ENCODE measurements around the gene B4GALNT3.

Gene B4GALNT3

DNA sequence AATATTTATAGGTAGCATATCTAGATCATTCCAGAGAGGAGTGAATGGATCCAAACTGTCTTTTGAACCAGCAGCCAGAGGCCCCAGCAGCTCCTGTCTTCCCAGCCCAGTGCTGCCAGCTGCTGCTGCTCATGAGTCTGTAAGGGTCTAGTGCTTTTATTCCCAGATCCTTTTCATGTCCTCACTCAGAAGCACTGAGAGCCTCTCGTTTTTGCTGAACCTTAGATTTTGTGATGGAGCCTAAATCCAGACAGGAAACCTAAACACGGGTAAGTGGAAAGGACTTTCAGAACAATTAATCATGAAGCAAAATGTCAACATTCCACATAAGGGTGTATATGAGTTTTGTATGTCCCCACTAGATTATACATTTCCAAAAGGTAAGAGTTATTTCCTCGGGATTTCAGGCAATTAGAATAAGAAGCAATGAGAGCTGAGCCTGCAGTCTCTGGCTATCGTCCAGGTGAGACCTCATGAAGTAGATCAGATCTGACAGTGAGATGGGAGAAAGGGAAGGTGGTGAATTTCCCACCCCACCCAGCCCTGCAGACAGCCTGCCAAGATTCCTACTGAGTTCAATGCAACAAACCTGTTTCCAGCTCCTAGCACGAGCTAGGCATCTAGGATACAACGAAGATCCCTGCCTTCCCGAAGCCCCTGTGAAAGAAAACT is 119.1 kb downstream of the B4GALNT3 start:
- no peak for DNase-seq

DNA sequence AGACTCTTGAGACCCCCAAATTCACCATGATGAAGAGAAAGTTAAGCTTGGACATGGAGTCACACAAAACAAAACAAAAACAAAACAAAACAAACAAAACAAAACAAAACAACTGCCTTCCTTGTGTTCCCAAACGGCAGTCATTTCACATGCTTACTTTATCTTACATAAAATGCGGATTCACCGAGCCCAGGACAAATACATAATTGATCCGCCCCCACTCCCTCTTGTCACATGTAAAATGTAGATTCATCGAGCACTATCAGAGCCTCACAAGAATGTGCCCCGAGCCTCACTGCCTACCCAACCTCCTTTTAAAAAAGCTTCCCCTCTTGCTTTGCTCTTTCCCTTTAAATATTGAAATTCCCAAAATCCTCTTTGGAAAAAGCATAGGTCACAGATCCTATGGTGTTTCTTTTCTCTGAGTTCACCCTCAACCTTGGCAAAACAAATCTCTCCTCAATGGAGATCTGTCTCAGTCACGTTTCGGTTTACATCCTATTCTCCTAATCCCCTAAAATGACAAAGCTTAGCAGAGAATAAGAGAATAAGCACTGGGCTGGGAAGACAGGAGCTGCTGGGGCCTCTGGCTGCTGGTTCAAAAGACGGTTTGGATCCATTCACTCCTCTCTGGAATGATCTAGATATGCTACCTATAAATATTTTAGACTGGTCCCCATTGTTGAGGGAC is 119.8 kb downstream of the B4GALNT3 start:
- DNase-seq = no peak

DNA sequence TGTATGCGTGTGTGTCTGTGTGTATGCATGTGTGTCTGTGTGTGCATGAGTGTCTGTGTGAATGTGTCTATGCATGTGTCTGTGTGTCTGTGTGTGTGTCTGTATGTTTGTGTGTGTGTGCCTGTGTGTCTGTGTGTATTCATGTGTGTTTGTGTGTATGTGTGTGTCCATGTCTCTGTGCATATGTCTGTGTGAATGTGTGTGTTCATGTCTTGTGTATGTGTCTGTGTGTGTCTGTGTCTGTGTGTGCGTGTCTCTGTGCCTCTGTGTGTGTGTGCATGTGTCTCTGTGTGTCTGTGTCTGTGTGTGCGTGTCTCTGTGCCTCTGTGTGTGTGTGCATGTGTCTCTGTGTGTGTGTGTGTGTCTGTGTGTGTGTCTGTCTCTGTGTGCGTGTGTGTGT is 121.1 kb downstream of the B4GALNT3 start:
- DNase-seq = no peak

DNA sequence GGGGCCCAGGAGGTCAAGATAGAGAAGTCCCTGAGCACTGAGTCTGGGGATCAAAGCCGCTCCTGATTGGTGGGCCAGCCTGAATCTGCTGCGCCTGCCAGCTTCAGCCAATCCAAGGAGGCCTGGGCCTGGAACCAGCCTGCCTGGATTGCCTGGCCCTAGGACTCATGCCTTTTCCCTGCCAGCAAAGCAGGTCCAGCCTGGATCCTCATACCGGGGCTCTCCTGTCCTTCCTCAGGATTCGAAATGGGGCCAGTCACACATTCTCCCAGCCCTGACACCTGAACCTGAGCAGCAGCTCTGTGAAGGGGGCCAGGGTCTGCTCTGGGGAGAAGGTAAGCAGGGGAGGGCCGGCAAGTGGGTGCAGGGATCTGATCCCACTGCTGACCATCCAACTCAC is 121.6 kb downstream of the B4GALNT3 start:
- no peak for DNase-seq

DNA sequence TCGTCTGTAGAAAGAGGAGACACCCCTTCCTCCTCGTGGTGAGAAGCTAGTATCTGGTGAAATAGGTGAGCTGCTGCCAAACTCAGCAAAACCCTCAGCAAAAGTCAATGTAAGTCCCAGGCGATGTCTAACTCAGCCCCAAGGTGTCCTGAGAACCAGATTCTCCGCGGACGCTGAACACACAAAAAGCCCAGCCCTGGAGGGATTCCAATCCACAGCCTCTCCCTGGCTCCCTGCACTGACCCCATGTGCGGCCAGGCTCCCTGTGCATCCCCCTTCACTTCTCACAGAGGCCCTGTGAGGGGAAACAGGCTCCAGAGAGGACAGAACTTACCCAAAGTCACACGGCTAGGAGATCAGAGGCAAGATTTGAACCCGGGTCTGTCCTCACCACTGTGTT is 122.0 kb downstream of the B4GALNT3 start:
- DNase-seq = no peak

DNA sequence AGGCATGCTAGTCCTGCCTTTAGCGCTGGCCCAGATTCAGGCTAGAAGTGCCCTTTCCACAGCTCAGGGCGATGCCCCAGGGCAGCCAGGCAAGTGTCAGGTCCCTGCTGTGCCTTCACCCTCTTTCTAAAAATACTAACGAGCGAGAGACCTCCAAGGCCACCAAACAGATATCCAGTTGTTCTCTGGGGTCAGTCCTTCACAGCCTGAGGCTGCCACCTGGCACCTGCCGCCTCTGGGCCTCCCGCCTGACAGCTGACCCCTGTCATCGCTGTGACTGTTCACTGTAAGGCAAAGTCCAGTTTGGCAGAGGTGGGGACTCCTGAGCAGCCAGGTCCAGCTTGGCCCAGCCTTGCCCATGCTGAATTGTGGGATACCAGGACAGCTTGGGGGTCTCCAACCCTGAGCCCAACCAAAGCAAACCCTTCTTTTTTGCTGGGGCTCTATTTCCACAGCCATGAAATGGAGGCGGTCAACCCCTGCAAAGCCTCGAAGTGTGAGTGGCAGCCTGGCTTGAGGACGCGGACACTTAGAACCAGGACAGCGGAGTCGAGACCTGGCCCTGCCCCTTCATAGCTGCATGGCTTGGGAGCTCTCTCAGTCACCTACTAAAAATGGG is 123.6 kb downstream of the B4GALNT3 start:
- no peak for DNase-seq

DNA sequence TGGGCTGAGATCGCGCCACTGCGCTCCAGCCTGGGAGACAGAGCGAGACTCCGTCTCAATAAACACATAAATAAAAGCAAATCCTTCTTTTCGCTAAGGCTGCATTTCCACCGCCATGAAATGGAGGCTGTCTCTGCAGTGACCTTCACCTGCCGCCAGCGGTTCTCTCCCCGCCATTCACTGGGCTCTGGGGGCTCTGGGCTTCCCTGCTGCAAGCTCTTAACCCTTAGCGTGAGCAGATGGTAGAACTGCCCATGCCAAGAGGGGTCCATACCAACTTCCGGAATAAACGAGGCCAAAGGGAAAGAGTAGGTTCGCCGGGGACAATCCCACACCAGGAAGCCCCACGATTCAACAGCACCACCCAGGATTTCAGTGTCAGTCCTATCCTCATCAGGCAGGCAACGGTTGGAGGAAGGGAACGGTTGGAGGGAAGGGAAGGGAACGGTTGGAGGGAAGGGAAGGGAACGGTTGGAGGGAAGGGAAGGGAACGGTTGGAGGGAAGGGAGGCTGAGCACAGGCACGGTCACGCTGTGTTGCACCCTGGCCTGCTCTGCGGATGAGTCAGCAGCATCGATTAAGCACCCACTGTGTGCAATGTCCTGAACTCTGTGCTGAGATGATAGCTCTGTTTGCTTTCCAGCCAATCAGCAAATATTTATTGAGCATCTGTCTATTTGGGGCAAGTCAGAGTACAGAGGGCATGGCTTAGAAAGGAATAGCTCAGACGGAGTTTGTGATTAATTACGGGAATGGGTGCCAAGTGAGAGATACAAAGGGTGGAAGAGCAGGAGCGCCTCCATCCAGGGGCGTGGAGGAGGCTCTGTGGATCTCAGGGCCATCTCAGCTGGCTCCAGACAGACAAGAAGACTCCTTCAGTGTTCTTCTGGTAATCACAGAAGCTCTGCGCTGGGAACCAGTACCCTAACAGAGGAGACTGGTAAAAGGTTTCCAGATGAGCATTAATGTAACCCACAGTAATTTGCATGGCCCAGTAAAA is 125.6 kb downstream of the B4GALNT3 start:
- DNase-seq = no peak

DNA sequence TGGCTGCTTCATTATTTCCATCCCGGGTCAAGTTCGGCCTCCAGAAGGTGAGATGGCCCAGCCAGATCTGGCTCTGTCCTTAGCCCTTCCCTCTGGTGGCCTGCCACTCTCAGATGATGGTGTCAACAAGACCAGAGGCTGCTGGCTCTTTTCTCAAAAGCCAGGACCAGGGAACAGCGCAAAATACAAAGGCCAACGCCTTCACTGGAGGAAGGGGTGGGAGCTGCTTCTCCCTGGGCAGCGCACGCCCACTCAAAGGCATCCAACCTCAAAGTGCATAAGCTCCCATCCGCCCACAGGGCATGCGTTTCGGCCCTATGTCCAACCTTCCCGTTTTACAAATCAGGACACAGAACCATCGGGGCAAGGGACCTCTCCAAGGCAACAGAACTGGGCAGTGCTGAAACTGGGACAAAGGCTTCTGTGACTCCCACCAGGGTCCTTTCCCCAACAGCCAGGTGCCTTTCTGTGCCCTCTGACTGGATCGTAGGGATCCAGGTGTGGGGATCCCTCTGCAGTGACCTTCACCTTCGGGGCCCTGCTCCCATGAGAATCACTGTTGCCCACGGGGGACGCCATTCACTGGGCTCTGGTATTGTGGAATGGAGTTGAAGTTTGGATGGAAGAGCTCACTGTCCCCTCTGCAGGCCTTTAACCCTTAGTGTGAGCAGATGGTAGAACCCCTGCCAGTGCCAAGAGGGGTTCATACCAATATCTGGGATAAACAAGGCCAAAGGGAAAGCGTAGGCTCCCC is 126.8 kb downstream of the B4GALNT3 start:
- DNase-seq = no peak

DNA sequence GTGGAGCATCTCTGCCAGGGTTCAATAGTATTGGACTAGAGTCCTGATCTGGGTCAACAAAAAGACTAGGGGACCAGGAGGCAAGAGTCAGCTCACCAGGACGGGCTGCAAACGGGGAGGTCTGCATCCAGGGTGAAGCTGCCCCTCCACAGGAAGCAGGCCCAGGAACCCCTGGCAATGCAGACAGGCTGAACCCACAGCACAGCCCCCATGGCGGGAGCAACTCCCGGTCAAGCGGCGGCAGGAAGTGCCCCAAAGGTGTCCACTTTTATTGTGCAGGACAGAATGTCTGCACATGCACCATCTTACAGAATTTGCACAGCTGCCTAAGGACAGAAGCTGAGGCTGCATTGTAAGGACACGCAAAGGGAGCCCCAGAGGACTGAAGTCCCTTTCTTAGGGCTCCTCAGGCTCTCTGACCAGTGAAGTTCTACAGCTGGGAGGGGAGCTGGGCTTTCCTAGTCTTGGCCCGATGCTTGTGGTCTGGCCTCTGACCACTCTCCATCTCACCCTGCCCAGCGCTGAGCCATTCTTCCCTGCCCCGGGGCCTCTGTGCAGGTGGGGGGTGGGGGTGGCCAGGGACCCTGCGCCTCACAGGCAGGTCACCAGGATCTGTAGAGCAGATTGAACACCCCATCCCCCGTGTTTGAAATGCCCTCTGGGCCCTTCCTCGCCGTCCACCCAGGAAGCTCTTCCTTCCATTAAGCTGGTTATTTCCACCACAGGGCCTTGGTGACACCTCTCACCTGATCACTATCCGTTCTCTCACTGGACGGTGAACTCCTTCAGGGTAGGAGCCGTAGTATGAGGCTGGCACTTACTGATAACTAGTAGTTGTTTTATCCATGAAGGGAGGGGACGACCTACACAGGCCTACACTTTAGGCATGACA is 127.6 kb downstream of the B4GALNT3 start:
- DNase-seq = no peak

DNA sequence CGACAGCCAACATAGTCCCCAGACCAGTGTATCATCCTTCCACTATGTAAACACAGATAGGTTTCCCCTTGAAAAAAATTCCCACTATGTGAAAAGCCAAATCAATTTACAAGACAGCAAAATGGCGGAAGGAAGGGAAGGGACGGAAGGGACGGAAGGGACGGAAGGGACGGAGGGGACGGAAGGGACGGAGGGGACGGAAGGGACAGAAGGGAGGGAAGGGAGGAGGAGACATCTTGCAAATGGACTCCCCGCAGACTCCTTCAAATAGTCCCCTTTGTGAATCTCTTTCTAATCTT is 128.2 kb downstream of the B4GALNT3 start:
- no peak for DNase-seq

DNA sequence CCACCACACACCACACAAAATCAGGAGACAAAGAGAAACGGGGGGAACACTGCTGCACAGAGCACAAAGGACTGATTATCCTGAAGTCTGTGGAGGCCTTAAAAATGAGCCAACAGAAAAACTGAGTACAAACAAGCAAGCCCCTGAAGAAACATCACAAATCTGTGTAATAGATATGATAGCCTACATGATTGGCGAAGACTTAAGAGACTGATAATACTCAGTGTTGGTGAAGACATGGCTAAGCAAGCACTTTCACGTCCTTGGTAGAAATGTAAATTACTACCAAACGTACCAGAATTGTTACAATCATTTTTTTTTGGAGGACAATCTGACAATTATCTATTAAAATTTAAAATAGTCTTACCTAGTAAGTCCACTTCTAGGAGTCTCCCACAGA is 128.9 kb downstream of the B4GALNT3 start:
- no peak for DNase-seq

DNA sequence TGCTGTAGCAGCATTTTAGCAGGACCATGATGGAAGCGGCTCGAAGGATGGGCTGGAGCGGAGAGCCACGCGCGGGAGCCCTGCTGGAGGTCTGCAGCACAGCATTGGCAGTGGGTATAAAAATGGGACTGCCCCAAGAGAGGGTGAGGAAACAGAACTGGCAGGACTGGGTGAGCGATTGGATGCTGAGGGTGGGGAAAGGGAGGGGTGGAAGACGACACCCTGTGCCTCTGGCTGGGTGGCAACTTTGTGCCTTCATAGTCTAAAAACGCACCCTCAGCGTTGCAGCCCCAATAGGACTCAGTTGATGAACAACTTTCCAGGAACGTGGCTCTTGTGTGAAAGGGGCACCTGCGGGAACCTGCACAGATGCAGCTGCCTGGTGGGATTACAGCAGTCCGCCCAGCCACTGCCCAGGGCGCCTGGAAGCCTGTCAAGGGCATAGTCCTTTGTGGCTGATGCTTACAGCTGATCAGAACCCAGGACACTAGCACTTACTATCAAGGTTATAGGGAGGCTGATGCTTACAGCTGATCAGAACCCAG is 130.5 kb downstream of the B4GALNT3 start:
- no peak for DNase-seq

DNA sequence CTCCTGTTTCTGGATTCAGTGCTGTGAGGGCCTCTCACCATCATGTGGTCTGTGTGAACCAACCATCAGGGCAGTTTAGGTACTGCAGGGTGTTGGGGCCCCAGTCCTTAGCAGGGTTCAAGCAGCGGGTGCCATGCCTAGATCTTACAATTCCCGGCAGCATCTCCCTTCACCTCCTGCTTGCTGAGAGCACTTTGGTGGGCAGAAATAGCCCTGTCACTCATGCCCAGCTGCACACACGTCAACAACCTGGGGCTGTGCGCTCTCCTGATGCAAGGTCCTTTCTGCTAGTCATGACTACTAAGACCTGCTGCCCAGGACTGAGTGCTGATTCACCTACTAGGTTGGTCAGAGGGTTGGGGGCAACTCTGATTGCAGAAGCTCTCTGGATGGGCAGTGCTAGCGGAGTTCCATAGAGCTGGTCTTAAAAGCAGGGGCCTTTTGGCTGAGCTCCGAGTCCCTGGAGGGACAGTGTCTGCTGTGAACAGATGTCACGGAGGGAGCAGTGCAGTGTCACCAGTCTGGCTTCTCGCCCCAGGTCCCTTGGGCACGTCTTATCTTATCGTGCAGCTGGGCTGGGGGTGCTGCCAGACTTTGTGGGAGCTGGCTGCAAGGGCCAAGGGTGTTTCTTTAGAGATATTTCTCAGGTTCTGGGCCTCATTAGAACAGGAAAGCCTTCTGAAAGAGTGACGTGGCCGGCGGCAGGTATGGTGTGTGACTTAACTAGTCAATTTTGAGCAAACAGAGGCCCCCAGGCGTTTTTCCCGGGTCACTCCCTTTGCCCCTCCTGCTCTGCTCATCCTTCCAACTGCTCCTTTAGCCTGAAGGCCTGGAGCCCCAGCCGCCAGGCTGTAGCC is 131.7 kb downstream of the B4GALNT3 start:
- DNase-seq = no peak

DNA sequence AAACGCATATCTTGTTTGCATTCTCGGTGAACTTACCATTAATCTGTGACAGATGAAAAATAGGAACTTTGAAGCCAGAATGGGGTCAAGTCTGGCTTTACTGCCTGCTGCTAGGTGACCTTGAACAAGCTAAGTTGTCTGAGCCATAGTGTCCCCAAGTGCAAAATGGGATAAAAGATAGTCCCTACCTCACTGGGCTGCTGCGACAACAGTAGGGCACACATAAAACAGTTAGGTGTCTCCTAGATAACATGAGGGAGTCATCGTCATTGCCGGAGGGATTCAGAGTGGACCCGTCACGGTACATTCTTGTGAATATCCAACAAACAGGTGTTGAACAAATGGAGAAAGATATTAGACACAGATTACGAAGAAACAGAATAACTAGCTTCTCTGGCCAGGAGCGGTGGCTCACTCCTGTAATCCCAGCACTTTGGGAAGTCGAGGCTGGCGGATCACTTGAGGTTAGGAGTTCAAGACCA is 132.3 kb downstream of the B4GALNT3 start:
- DNase-seq = no peak

DNA sequence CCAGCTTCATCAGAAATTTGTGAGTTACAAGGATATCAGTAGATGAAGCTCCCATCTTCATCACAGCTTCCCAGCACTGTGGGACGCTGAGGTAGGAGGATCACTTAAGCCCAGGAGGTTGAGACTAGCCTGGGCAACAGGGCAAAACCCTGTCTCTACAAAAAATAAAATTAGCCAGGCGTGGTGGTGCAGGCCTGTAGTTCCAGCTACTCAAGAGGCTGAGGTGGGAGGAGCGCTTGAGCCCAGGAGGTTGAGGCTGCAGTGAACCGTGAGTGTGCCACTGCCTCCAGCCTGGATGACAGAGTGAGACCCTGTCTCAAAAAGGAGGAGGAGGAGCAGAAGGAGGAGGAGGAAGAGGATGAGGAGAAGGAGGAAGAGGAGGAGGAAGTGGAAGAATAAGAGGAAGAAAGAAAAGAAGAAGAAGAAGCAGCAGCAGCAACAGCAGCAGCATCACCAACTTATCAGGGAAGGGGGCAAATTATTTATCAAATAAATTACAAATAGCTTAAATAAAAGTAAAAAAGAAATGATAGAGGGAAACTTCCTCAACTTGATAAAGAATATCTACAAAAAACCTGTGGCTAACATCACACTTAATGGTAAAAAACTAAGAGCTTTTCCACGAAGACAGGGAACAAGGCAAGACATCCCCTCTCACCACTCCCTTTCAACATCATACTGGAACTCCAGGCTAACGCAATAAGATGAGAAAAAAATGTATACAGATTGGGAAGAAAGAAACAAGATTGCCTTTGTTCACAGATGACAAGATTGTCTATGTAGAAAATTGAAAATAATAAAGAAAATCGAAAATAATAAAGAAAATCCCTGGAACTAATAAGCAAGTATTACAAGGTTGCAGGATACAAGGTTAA is 133.9 kb downstream of the B4GALNT3 start:
- no peak for DNase-seq

DNA sequence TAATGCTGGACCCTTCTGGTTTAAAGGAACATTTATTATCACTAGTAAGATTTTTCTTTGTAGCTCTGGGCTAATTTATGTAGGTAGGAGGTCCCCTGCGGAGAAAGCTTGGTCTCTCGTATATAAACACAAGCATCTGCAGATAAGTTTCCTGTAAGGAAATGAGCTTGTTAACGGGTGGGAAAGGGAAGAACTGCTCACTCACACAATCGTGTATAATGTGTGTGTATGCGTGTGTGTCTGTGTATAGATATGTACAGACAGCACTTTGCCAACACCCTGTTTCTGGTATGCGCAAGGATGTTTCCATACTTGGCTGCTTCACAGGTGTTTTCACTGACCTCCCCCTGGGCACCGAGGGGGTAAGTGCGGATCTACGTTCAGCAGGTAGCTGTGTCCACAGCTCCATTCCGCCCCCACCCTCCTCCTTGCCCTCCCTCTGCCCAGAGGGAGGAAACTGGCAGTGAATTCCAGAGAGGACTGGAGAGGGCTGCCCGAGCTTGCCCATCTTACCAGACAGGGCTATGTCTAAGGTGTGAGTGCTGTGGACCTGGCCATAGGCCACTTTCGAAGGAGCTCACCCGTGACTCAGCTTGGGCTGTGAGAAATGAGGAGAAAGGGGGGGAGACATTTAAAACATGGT is 138.3 kb downstream of the B4GALNT3 start:
- DNase-seq = no peak

DNA sequence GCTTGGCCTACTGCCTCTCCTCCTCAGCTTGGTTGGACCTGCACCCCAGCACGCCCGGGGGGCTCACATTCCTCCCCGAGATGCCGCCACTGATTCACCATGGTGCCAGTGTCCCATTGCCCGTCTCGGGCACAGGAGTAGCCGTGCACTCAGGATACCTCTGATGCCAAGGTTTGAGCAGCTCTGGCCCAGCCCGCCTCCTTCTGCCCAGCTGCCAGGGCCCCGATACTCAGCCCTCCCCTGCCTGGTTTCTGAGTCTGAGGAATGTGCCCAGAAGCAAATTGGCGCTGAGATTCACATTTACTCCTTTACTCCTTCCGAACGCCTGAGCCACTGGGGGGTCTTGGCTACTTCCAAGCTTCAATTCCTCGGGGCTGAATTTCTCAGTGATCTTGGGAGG is 140.0 kb downstream of the B4GALNT3 start:
- DNase-seq = no peak

DNA sequence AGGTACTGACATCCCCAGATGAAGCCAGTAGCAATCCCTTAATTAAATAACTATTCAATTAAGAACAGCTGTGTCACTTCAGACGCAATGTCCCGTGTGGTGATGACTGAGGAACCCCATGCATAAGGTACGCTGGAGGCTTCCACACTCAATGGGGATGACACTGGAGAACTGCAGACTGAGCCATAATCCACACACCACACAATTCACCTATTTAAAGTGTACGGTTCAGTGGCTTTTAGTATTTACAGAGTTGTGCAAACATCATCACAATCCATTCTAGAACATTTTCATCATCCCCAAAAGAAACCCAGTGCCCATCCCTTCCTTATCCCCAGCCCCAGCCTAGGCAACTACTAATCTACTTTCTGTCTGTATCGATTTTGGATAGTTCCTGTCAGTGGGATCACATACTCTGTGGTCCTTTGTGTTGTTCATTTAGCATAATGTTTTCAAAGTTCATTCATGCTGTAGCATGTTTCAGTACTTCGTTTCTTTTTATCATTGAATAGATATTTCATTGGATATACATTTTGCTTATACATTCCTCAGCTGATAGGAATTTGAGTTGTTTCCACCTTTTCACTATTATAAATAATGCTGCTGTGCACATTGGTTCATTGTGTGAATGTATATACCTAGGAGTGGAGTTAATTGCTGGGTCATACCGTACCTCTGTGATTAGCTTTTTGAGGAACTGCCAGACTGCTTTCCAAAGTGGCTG is 142.4 kb downstream of the B4GALNT3 start:
- DNase-seq = no peak
